ENCODE measurements around the gene KIFC3.
"Not testable (repeated sequence)": the region's sequence is repeated elsewhere in the genome, so short reads cannot be mapped to it uniquely, and the experiment has no call there.

Gene KIFC3

GRCh38 chr16:57825298-57826044 lies 23.2 kb upstream of the KIFC3 start:
- no peak for DNase-seq

GRCh38 chr16:57824888-57825287 lies 22.6 kb upstream of the KIFC3 start:
- no peak for DNase-seq

DNA sequence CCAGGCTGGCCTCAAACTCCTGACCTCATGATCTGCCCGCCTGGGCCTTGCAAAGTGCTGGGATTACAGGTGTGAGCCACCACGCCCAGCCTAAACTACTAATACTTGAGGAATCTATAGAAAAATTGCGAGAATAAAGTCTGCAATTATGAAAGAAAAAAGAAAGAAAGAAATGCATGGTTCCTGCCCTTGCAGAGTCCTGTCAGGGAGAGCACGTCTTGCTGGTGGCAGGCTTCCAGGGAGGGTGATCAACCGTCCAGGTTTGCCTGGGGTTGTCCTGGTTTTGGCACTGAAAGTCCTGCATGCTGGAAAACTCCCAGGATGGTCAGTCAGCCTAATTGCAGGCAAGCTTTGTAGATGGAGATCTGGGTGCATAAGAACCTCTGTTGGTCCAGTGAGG lies 21.5 kb upstream of the KIFC3 start:
- DNase-seq: no peak

DNA sequence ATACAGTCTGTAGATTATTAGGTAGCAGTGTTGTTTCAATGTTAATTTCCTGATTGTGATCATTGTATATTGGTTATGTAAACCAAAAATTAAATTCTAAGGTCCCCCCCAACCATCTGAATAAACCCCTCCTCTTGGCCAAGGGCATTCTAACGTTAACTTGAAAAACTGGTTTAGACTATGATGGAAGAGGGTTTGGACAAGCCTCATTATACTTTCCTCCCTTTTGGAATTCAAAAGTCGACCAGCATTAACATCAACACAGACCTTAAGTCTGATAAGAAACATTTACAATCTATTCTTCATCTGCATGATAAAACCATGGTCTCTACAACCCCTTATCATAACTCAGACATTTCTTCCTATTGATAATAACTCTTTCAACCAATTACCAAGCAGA lies 20.6 kb upstream of the KIFC3 start:
- DNase-seq: no peak

DNA sequence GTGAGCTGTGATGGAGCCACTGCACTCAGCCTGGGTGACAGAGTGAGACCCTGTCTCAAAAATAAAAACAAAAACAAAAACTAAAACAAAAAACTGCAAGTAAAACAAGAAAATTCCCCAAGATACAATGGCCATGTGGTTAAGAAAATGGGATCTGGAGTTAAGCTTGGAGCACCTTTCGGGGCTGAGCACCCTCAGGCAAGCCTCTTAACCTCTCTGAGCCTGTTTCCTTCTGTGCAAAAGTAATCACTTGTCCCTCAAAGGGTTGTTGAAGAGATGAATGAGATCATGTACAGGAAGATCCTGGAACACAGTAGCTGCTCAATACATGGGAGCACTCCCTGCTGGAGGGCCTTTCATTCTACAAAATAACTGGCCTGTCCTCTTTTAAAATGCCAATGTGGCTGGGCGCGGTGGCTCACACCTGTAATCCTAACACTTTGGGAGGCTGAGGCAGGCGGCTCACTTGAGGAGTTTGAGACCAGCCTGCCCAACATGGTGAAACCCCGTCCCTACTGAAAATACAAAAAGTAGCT lies 19.8 kb upstream of the KIFC3 start:
- DNase-seq: no peak

DNA sequence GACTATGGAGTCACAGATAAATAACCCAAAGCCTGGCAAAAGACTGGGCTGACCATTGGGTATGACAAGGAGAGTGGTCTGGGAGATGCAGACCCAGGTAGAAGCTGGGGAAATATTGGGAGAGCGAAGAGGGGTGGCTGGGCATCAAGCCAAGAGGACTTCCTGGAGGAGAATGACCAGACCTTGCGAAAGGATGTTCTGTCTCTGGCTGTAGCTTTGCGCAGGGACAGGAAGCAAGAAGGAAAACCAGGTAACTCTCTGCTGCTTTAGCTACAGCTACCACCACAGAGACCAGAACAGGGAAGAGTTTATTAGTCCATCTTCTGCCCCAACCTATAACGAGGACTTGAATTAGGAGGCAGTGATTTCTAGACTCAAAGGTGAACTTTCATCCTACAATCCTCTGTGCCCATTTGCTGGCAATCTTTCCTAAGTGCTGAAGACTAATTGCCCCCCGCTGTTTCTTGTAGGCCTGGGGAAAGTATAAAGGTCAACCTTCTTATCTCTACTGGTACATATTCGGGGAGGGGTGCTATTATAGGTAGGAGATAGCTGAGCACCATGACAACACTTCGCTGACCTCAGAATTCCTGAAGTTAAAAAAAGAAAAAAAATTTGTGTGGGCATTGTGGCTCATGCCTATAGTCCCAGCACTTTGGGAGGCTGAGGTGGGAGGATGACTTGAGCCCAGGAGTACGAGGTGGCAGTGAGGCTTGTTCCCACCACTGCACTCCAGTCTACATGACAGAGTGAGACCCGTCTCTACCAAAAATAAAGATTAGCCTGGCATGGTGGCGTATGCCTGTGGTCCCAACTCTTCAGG lies 19.1 kb upstream of the KIFC3 start:
- peak; percentile 13 for DNase-seq

DNA sequence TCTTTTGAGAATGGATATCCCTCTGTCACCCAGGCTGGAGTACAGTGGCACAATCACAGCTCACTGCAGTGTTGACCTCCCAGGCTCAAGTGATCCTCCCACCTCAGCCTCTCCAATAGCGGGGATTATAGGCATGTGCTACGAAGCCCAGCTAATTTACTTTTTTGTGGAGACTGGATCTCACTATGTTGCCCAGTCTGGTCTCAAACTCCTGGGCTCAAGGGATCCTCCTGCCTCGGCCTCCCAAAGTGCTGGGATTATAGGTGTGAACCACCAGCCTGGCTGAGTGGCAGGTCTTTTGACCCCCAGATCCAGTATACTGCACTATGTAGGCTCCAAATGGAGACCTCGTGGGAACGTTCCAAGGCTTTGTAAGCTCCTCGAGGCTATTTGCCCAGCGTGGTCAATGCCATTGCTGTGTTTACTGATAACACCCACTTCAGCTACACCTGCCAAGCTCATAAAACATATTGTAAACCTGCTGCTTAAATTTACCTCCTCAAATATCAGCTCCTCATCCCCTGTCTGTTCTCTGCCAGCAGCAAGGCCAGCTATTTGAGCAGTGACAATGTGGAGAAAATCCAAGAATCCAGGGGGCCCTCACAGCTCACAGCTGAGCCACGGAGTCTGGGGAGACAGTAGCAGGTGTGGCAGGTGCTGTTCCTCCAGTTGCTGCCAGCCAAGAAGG lies 16.2 kb upstream of the KIFC3 start:
- DNase-seq: peak; percentile 91

DNA sequence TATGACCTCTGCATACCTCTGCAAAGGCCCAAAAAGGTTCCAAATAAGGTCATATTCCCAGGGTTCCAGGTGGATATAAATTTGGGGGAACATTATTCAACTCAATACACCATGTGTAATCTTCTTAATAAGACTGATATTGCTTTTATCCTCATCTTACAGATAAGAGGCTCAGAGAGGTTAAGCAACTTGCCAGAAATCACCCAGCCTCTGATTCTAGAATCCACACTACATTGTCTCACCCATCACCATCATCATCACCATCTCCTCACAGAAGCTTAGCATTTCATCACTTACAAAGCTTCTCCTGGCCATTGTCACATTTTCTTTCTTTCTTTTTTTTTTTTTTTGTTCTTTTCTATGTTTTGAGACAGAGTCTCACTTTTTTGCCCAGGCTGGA lies 15.4 kb upstream of the KIFC3 start:
- no peak for DNase-seq

DNA sequence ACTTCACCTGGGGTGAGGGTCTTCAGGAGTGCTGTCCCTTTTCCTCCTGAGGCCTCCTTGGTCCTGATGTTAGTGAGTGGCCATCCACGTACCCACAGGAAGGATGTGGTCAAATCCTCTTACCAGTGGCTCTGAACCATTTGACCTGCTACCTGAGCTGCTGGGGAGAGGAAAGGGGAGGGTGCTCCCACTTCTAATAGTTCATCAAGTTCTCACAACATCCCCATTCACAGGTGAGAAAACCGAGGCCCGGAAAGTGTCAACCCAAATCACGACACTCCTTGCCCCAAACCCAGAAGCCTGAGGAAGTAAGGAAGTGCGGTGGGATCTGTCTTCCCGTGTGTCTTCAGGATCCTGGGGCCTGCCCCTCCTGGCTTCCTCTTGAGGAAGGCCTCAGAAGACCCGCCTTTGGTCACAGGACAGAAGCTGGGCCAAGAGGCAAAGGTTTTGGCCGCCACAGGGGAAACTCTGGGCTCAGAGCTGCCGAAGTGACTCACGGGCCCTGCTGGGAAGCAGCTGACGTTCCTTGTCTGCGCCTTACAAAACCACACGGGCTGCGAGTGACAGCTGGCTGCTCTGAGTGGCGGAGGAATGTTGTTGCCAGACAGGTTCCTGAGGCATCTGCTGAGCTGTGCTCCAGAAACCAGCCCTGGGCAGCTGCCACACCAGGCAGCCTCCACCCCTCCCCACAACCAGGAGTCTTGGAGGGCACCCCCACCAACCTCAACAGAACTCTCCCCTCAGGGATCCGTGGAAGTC lies 13.9 kb upstream of the KIFC3 start:
- peak; percentile 15 for DNase-seq

GRCh38 chr16:57814896-57815295 lies 12.6 kb upstream of the KIFC3 start:
- no peak for DNase-seq

DNA sequence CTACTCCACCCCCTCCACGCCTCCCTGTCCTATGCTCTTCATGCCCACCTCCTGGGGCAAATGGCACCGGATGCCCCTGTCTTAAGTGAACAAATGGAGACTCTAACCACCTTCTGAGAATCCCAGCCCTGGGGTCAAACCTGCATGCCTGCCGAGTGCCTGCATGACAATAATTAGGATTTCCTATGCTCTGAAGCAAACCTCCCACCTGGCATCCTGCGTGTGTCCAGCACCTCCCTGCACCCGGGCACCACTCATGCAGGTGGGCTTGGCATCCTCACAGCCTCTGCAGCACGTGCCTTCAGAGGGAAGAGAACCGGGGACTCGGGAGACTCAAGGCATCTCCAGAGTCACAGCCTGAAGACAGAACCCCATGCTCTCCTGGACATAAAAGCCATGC lies 11.2 kb upstream of the KIFC3 start:
- no peak for DNase-seq

- DNase-seq: not testable (repeated sequence)
Measured at GRCh38 chr16:57811340-57811739, 9.0 kb upstream of the KIFC3 start.

- peak; percentile 78 for DNase-seq
Measured at GRCh38 chr16:57810197-57811031, 8.1 kb upstream of the KIFC3 start.

GRCh38 chr16:57809276-57810196 lies 7.2 kb upstream of the KIFC3 start:
- DNase-seq: no peak

GRCh38 chr16:57808589-57809228 lies 6.4 kb upstream of the KIFC3 start:
- DNase-seq: no peak

- peak; percentile 53 for DNase-seq
Measured at GRCh38 chr16:57807968-57808528, 5.8 kb upstream of the KIFC3 start.

- peak; percentile 16 for DNase-seq
Measured at GRCh38 chr16:57807252-57807967, 5.1 kb upstream of the KIFC3 start.

DNA sequence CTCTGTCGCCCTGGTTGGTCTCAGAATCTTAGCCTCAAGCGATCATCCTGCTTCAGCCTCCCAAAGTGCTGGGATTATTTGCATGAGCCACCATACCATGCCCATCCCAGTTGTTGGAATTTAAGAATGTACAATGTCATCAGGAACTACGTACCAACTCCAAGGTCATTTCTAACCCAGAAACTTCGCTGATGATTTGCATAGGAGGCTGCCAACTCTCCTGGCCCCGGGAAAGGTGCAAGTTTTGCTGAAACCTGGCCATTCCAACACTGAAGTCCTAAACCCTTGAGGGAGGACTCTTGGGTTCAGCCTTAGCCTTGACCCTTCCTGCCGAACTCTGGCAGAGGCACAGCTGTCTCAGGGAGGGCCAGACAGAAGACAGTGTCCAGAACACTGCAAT lies 2.9 kb upstream of the KIFC3 start:
- DNase-seq: no peak

Data from NCI-H69 (cell line).